Kidney glomerular epithelial cell (primary cell): ENCODE measurements around the gene ENGASE.
A peak's percentile ranks its signal among the peaks of the same experiment; 100 is the strongest.
"Not testable (repeated sequence)": the region's sequence is repeated elsewhere in the genome, so short reads cannot be mapped to it uniquely, and the experiment has no call there.

Experiments used
- DNase-seq: peaks from one replicate; lab custom pipeline; 2025; lab: John Stamatoyannopoulos, UW

ENGASE gene

DNA sequence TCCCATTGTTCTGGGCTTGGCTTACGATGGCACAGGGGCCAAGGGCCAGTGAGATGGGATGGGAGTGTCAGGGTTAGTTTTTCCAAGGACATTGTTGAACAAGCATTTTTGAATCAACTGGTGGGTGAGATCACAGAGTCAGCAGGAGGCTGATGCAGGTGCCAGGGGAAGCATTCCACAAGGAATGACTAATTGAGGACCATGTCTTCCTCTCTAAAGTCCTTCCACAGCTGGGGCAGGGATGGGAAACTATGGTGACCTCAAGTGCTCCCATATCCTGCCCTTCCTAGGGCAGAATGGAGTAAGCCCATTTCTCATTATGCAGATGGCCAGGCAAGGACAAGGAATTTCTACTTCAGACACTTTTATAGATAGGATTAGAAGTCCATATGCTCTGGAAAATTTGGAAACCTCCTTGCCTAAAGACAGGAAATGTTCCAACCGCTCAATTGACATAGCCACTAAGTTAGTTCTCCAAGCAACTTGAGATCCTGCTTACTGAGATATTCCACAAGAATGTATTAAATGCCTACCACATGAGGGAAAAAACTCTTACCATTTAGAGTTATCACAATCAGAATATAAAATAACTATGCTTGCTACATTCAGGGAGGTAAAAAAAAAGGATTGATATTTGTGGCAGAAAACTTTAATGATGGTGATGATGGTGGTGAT, 21.2 kb upstream of the ENGASE start:
- DNase-seq, result peak; percentile 28

- no peak for DNase-seq
These were observed 20.2 kb upstream of the ENGASE start for GRCh38 chr17:79054200-79054960.

DNA sequence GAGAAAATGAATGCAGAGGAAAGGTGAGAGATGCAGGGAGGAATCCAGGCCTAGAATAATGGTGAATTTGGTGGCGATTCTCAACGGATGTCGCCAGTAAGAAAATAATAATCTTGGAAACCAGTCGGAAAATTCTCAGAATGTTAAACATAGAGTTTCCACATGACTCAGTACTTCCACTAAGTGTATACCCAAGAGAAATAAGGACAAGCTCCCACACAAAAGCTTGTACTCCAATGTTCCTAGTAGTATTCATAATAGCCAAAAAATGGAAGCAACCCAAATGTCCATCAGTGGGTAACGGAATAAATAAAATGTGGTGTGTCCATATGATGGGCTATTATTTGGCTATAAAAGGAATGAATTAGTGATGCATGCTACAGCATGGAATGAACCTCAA, 19.4 kb upstream of the ENGASE start:
- no peak for DNase-seq

- DNase-seq, result no peak
These were observed 16.8 kb upstream of the ENGASE start for GRCh38 chr17:79057737-79058385.

GRCh38 chr17:79062691-79063090, 11.9 kb upstream of the ENGASE start:
- no peak for DNase-seq

DNA sequence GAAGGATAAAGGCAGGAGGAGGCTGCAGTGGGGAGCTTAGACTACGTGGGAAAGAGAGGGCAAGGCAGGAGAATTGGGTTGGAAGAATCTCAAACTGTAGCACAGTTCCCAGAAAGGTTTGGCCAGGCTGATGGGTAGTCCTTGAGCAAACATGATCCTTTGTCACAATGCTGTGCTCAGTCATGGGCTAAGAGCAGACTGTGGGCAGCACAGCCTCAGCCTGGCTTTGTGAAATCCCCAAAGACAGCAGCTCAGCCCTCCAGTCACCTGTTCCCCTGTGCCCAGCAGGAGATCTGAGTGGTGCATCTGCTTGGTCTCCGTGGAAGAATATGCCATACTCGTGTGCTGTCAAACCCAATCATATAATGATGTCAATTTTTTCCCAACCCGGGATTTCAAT, 10.6 kb upstream of the ENGASE start:
- no peak for DNase-seq

DNA sequence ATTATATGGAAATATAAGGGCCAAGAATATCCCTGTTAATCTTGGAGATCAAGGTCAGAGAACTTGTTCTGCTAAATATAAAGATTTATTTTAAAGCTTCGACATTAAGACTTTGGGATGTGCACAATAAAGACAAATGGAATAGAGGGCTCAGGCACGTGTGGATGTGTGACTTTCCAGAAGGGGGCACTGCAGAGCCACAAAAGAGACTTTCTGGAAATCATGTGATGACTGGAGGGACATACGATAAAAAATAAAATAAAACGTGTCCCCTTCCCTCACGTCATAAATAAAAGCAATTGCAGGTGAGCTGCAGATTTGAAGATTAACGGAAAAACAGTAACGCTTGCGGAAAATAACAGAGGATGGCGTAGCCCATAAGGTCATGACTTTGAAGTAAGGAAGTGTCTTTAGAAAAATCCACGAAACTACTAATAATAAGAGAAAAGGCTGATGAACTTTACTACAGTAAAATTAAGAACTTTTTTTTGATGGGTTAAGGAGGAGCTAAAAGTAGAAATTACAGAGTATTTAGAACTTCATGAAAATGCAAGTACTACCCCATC, 9.4 kb upstream of the ENGASE start:
- no peak for DNase-seq

- DNase-seq, result no peak
These were observed 7.7 kb upstream of the ENGASE start for GRCh38 chr17:79066963-79067362.

GRCh38 chr17:79070266-79070880, 4.3 kb upstream of the ENGASE start:
- DNase-seq, result no peak

GRCh38 chr17:79071161-79071740, 3.4 kb upstream of the ENGASE start:
- no peak for DNase-seq

DNA sequence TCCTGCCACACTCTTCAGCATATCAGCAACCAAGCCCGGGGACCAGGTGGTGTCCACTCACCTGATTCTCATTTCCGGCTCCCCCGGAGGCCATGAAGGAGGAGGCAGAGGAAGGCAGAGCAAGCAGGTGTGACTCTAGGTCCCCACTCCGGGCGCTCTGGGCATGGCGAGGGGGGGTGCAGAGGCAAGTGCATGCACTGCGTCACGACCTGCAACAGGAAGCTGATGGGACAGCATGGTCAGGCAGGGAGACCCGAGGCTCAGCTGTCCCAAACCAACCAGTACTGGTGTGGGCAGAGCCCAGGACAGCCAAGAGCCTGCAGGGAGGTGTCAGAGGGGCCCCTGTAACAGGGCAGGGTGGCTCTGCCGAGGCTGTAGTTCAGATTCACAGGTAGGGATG, 2.1 kb upstream of the ENGASE start:
- DNase-seq, result no peak

DNA sequence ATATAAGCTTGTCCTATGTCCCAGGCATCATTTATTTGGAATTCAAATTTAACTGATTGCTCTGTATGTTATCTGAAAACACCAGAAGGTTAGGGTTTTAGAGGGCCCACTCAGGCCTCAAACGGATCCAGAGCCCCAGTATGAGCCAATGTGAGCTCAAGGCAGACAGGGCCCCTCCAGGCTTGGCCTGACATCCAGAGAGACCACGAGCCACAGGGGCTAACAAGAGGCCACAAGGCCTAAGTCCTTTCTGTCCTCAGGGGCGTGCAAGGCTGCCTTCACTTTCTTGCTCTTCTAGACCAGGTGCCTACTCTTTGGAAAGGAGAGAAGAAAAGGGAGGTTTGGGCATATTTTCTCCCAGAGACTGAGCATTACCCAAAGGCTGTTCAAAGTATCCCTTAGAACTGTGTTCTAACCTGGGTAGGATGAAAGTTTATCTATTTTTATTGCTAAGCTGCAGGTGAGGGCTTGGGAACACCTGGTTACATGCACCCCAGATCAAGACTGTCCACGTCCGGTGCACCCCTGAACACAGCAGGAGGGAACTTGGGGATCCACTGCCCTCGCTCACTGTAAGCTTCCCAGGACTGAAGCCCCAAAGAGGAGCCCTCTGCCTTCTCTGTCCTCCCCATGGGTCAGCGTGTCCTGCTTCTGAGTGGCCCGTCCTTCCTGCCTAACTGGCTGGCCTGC, 1.5 kb upstream of the ENGASE start:
- DNase-seq, result no peak

DNA sequence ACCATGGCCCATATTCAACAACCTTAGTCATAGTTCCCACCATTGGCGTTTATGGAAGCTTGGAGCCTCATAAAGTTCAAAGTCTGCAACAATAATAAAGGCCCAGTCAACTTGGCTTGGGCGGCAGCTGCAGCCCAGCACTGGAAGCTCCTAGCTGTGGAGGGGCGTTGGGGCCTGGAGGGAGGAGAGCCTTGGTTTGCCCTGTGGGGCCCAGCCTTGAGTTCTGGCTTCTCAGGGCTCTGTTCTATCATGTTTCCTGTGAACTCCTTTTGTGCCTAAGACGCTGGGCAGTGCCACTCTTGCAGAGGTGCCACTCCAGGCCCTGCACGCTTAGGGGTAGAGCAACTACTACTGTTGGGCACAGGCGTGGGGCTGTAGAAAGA, 927 bp upstream of the ENGASE start:
- DNase-seq, result no peak

- not testable (repeated sequence) for DNase-seq
These were observed 439 bp upstream of the ENGASE start for GRCh38 chr17:79074121-79074648.

DNA sequence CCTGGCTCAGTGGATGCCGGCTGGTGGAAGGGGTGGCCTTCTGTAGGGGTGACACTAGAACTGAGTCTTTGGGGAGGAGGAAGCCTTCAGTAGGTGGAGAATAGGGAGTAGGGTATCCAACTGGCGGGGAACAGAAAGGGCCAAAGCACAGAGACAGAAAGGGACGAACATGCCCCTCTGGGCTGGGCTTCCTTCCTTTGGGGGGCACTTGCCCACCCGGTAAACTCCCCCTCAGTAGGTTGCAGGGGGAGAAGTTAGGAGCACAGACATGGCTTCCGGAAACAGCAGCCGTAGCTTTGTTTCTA, 774 bp downstream of the ENGASE start:
- DNase-seq, result no peak

DNA sequence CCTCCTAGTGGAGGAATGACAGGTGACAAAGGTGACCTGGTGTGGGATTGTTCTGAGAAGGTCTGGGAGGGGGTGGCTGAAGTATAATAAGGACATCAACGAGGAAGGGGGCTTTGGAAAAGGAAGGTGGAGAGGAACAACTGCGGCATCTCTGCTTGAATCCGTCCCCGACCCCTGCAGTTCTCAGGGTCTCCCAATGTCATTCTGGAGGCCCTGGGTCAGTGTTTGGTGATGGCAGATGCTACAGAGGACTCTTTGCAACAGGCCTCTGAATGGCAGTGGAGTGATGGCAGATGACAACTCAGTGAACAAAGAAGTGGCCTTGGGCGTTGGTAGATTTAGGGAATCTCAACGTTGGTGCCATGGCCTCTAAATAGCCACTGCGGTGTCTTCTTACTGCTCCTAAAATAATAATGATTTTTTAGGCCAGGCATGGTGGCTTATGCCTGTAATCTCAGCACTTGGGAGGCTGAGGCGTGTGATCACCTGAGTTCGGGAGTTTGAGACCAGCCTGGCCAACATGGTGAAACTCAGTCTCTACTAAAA, 1.3 kb downstream of the ENGASE start:
- DNase-seq, result no peak

DNA sequence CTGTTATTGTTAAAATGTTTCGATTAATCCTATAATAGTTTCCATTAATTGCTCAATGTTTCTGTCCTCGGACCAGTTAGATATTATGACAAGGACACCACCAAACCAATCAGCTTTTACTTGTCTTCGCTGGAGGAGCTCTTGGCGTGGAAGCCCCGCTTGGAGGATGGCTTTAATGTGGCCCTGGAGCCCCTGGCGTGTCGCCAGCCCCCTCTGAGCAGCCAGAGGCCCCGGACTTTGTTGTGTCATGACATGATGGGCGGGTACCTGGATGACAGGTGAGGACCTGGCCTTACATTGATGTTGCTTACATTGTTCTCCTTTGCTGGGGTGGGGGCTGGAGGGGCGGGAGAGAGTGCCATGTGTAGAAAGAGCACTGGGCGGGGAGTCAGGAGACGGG, 3.0 kb downstream of the ENGASE start:
- no peak for DNase-seq

DNA sequence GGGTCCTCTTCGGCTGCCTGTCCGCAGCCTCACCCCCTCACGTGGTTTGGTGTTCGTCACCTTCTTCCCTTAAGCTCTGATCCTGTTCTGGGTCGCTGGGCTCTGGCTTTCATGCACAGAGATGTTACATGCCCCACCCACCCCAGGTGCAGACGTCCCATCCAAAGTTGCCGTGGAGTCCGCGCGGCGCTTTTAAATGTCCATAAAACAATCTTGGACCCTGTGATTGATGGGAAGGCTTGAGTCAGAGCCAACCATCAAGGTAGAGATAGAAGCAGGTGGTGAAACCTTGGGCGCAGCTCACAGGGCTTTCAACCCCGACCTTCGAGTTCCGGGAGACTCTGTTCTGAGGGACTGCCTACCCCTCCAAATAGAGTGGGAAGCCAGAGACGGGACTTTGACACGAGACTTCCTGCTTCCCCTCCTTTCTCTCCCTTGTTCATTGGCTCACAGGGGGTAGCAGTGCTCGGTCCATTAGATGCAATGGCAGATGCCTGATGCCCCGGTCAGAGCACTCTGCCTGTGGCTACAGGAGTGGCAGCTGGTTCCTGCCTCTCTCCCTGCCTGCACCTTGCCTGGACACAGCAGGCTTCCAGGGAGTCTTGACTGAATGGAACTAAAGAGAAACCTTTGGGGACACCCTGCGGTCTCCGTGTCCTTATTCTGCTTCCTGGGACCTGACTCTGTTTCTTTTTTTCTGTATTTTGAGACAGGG, 4.0 kb downstream of the ENGASE start:
- DNase-seq, result no peak

DNA sequence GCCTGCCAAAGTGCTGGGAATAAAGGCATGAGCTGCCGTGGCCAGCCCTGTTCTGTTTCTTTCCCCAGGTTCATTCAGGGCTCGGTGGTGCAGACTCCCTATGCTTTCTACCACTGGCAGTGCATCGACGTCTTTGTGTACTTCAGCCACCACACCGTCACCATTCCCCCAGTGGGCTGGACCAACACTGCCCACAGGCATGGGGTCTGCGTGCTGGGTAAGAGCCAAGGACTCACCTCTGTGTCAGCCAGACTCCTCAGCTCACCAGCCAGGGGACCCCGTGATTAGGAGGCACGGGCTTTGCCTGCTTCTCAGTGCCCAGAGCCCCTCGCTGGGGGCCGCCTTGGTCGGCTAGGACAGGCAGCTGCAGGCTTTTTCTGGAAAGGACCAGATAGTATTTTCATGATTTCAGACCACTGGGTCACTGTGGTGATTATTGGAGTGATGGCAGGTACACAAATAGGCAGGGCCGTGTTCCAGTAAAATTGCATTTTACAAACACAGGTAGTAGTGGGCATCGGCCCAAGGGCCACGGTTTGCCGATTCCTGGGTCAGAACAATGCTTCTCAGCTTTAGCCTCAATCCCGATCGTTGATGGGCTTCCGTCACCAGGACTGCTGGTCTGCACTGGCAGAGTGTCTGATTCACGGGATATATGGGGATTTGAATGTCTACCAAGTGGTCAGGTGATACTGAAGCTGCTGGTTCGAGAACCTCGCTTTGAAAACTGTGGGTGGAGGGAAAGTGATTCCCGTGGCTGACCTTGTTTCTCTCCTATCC, 5.0 kb downstream of the ENGASE start:
- DNase-seq, result no peak

DNA sequence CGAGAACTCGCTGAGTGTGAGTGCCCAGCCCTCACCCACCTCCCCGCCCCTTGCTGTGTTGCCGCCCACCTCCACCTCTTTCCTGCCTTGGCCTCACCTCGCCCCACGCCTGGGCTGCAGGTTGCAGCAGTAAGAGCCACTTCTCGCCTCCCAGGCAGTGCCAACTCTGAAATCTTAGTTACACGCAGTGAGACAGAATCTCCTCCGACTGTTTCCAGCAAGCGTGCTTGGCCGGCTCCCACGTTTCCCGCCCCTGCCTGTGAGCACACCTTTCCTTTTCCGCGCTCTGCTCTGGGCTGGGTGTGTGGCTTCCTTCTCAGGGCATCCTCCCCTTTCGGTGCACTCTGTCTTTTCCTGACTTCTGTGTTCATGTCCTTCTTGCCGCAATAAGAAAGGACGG, 5.7 kb downstream of the ENGASE start:
- DNase-seq, result no peak
